Peyer's patch (tissue), 4 donors: ENCODE data around the gene SLC11A1.

Experiments used
- POLR2A ChIP-seq, 2 donors: fragments of 450-650 bp; IDR thresholded peaks; one replicate each; pipeline ENCODE4 v1.5.1; 2017; ENCODE audit warnings: antibody characterized with exemption in 2 of 2, mild to moderate bottlenecking in 2 of 2, moderate library complexity in 2 of 2
- TF ChIP-seq, protein P1 (sequence below), 6 experiments: fragments of 450-650 bp in 4 of 6; fragments of 200-600 bp in 2 of 6; sonication (generic) in 1 of 6; IDR thresholded peaks; one replicate each; pipeline ENCODE4 v1.5.1; 2017 to 2019; ENCODE audit warnings: antibody characterized with exemption in 6 of 6, mild to moderate bottlenecking in 3 of 6, moderate library complexity in 1 of 6

- no peak for TF ChIP-seq POLR2A (IDR thresholded peaks at IDR 0.05)
- TF ChIP-seq, protein P1, sequence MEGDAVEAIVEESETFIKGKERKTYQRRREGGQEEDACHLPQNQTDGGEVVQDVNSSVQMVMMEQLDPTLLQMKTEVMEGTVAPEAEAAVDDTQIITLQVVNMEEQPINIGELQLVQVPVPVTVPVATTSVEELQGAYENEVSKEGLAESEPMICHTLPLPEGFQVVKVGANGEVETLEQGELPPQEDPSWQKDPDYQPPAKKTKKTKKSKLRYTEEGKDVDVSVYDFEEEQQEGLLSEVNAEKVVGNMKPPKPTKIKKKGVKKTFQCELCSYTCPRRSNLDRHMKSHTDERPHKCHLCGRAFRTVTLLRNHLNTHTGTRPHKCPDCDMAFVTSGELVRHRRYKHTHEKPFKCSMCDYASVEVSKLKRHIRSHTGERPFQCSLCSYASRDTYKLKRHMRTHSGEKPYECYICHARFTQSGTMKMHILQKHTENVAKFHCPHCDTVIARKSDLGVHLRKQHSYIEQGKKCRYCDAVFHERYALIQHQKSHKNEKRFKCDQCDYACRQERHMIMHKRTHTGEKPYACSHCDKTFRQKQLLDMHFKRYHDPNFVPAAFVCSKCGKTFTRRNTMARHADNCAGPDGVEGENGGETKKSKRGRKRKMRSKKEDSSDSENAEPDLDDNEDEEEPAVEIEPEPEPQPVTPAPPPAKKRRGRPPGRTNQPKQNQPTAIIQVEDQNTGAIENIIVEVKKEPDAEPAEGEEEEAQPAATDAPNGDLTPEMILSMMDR (IDR thresholded peaks at IDR 0.05), result no peak
Measured at GRCh38 chr2:218427741-218428140, 45.7 kb downstream of the SLC11A1 start.
